HG03378 (cell line): ENCODE measurements around the gene AQP2.

Experiments
- ATAC-seq: cut with Tn5 transposase; IDR thresholded peaks from one replicate; pipeline ENCODE4 v1.9.1; 2021; ENCODE audit warnings: mild to moderate bottlenecking, moderate library complexity; ENCODE audit not compliant: unreplicated experiment

The AQP2 gene

GRCh38 chr12:49967777-49968250 is 17.3 kb downstream of the AQP2 start:
- no peak for ATAC-seq

DNA sequence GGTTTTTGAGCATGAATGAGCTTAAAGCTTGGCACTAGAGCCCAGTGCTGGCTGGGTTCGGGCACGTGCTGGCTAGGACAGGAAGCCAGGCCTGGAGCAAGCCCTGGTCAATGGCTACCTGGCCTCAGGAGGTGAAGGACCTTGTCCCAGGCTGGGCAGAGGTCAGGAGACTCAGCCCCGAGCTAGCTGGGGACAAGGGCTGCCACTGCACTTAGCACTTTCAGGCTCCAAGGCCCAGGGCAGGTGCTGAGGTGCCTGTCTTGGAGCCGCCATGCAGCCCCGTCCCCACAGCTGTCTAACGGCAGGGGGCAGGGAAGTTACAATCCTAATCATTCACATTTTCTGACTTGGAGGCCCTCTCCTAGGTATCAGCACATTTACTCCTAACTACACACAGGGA is 17.9 kb downstream of the AQP2 start:
- no peak for ATAC-seq

- ATAC-seq = no peak
Observed at GRCh38 chr12:49969027-49969426, 18.5 kb downstream of the AQP2 start.

DNA sequence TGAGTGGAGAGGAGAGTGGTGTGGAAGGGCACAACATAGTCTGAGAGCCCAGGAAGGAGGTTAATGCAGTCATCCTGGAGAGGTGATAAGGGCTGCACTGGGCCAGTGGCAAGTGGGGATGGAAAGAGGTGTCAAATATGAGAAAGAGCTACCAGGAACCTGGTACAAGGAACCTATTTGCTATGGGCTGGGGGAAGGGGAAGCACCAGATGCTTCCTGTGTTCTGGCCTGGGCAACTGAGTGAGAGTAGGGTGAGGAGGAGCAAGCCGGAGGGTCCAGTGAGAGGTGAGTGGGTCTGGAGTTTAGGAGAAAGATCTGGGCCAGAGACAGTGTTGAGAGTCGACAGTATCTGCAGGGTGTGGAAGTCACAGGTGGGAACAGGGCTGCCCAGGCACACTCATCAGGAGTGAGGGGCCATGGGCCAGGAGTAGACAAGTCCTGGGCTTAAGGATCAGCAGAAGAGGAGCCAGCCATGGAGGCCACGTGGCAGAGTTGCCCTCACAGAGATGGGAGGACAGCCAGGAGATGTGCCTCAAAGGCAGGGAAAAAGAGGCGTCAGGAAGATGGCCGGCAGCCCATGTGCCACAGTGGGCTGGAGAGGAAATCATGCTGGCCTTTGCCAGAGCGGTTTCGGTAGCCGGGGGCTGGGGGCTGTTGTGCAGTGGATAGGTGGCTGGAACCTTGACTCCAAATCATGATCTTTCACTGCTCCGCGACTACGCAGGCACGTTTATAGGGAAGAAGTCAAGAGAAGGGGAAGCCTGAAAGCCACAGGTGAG is 19.3 kb downstream of the AQP2 start:
- no peak for ATAC-seq

DNA sequence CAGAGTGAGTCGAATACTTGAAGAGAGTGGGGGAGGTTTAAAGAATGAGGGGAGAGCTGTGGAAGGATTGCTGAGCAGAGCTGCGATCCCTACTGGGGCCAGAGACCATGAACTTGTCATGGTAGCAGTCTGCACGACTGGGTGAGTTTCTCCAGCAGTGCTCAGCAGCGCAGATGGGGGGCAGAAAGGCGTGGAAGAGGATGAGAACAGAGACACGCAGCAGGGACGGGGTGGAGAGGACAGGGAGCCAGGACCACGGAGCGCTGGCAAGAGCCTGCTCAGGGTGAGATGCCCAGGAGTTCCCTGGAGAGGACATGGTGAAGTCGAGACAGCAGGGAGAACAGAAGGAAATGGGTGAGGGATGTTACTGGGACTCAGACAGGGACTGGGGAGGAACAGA is 20.1 kb downstream of the AQP2 start:
- ATAC-seq = no peak

DNA sequence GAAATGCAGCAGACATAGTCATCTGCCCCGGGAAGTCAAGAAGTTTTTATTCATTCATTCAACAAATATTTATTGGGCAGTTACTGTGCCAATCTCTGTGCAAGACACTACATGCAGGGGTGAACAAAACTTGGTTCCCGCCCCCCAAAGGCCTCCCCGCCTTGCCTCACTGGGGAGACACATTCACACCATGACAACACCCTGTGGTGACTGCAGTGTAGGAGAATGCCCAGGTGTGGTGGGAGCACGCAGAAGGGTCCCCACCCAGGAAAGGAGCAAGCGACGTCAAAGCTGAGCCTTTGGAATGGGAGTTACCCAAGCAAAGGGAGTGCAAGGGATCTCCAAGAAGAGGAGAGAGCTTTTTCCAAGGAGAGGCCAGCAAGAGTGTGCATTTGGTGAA is 20.6 kb downstream of the AQP2 start:
- no peak for ATAC-seq

DNA sequence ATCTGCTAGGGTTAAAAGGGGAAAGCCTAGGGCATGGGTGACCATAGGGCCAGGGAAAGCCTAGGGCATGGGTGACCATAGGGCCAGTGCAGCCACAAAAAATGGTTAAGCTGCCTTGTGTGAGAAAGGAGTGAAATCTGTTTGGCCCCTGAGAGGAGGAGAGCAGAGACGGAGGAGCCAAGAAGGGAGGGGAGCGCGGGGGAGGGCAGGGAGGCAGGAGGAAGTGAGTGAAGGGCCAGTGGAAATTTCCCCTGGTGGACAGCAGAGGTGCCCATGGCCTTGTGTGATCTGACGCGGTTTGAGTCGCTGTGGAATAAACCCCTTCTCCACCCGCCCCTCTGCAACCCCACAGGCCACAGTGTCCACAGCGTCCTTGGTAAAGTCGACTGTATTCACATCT is 21.6 kb downstream of the AQP2 start:
- ATAC-seq = no peak

DNA sequence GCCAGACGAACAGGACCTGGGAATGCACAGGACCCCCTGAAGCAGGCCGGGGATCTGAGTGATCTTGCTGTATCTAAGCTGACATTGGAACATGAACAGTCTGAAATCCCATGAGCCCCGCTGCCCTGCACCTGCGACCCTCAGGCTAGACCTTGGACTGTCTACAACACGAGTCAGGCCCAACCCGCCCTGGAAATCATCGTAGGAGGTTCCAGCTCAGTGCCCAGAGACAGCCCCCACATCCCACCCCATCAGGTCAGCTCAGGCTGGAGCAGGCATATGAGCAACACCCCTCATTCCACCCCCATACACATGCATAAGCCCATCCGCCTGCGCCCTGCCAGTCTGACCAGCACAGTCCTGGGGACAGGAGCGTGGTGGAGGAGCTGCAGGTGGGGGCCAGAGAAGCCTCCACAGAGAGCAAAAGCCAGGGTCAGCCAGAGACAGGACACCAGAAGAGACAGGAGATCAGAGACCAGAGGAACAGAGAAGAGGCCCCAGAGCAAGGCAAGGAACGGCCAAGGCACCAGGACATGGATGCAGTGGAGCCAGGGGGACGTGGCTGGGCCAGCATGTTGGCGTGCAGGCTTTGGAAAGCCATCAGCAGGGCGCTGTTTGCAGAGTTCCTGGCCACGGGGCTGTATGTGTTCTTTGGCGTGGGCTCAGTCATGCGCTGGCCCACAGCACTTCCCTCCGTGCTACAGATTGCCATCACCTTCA is 22.3 kb downstream of the AQP2 start, which contains the start of gene AQP6:
TSS of gene AQP6 (plus strand) at position 307 of the 720 bp plus-strand sequence. CDS start at position 534, 227 bp downstream.
- ATAC-seq = no peak

DNA sequence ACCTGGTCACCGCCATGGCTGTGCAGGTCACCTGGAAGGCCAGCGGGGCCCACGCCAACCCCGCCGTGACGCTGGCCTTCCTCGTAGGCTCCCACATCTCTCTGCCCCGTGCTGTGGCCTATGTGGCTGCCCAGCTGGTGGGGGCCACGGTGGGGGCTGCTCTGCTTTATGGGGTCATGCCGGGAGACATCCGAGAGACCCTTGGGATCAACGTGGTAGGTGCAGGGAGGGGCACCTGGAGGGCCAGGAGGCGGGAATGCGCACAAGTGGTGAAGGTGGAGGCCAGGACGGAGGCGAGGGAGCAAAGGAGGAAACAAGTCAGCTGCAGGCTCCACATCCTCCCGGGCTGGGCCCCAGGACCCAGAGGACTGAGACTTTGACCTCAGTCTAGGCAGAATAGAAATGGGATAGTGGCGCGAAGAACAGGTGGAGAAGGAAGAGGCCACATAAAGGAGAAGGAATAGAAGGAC is 22.9 kb downstream of the AQP2 start:
- no peak for ATAC-seq

- ATAC-seq = no peak
Observed at GRCh38 chr12:49974231-49974675, 23.7 kb downstream of the AQP2 start.

DNA sequence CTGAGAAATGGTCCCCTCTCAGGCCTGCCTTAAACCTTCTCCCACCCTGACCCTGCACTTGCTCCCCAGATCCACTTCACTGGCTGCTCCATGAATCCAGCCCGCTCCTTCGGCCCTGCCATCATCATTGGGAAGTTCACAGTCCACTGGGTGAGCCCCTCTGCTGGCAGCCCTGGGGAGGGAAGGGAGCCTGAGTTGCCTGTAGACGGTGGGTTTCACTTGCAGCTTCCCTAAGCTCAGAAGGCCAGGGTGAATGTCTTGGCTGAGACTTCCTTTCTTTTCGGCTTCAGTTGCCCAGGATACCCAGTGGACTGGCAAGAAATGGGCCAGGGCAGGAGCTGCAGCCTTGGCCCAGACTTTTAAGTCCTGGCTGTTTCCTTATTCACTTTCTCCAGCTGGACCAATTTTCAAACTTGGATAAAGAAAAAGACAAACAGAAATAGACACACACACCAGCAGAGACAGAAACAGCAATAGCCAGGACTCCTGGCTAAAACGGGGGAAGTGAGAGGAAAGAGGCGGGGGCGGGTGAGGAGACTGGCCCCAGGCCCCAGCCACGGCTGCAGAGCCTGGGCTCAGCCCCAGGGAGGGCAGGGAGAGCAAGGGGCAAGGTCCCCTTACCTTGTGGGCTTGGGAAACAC is 24.3 kb downstream of the AQP2 start:
- no peak for ATAC-seq

GRCh38 chr12:49975318-49975761 is 24.8 kb downstream of the AQP2 start:
- no peak for ATAC-seq

DNA sequence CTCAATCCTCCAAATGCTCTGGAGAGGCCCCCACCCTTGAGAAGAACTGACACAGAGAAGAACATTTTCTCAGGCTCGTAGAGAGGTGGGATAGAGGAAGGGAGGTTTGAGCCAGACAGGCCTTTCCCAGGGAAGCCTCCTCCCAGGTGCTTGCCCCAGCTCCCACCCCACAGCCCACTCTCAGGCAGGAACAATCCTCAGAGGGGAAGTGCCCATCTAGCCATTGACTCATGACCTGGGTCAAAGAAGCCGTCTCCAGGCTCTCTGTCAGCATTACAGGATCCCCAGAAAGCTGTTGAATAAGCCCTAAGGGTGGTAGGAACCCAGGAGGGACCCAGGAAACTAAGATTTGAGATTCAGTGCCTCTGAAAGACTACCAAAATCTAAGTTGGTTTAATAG is 26.0 kb downstream of the AQP2 start:
- ATAC-seq = no peak

DNA sequence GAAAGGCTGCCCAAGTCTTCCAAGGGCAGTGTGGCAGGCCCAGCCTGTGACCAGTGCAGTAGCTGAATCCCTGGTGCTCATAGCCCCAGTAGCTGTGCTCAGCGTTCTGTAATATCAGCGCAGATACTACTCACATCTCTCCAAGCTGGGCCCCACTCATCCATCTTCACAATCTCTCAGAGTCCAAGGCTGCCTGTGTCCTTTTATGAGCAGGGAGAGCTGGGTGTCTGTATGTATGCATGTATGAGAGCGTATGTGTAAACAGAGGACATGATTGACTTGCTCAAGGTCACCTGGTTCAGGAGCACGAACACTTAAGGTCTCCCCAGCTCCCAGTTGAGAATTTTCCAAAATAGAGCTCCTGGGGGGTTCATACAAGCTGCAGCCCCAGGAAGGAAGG is 27.6 kb downstream of the AQP2 start:
- ATAC-seq = no peak

DNA sequence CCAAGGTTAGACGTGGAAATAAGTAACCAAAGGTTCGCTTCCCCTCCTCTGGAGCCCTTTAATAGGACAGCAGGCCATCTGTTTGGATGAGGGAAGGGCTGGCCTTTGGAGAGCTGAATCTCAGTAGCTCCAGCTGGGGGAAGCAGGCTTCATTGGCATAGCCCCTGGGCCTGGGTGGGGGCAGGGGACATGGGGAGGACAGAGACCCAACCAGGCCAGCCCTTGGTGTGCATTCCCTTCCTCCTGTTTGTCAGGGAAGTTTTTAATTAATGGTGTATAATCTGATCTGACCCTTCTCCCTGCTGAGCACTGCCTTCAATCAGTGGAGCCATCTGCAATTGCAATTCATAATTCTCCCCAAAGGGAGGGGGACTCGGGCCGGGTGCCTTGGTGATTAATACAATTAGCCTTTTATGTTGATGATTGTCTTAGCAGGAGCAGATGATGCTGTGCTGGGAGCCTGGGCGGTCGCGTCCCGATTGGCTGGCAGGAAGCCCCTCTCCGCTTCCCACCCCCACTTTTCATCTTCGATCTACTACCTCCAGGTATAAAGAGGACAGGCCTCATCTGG is 28.6 kb downstream of the AQP2 start:
- ATAC-seq = no peak

DNA sequence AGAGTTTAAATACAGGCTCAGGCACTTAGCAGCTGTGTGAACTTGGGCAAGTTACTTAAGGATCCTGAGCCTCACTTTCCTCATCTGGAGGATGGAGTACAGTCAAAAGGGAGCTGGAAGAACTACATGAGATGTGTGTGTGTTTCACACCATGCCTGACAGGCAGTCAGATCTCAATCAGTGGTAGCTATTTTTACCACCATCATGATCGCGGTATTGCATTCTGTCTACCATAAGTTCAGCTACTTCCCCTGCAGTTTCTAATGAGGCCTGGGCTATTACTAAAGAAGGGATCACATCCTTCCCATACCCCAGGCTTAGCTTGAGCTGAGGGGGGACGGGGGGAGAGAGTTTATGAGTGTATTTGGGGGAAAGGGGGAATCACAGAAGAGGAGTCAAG is 29.3 kb downstream of the AQP2 start:
- ATAC-seq = no peak

DNA sequence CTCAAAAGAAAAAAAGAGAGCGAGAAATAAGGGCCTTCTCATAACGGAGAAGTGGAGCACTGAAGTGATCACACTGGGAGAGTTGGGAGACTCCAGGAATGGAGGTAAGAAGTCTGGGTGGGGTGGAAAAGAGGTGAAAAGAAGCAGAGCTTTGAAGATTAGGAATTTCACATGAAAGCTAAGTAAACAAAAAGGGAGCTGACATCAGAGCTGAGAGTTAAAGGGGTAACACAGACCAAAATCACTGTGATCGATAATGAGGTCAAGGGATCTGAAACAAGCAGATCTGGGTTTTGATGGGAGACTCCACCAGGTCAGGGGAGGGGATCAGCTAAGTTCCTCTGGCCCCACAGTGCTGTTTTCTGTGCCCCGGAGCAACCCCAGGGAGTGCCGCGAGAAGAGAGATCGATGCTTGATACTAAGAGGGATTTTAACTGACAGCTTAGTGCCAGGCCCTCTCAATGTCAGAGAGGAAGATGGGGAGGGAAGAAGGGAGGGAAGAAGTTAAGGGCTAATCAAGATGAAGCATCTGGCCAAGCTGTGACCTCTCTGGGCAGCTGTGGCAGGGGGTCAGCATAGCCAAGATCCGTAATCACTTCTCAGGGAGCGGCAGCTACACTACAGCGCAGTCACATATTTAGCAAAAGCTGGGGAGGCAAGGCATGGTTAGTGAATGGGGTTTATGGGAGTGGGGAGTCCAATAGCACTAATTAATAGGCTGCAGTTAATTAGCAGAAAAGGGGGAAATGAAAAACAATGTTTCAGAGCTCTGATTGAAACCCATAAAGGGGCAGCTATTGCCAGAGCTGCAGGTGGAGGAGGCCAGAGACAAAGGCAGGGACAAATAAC is 30.2 kb downstream of the AQP2 start:
- no peak for ATAC-seq

DNA sequence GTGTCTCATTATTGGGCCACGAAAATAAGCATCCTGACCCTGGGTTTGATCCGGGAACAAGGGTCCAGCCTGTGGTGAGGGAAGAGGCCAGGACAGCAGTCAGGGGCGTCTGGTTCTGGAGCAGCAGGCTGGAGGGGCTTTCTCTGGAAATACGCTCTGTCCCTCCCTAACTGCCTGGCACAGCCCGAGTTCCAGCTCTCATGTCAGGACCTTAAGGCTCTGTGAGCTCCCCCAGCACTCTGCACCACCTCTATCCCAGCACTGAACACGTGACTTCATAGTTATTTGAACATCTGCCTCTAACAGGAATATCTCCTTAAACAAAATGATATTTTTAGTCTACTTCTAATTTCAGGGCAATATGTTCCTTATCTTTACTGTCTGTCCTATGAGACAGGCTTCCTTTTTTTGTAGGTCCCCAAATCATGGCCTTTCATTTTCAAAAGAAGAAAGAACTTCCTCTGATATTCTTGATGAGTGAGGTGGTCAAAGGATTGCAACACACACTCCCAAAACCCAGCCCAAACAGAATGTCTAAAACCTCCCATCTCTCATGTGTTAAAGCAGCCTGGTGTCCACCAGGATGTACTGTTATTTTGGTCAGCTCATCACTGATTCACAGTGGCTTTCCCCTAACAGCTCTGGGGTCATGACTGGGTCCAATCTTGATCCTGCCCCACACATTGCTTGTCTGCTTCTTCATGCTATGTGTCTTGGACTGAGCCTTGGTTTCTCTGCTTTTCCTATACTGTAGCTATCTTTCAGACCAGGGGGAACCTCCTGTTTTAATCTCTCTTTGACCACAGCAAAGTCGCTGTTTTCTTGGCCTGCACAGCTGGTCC is 31.9 kb downstream of the AQP2 start:
- no peak for ATAC-seq

GRCh38 chr12:49983892-49984291 is 33.4 kb downstream of the AQP2 start:
- no peak for ATAC-seq
